Tibial artery (tissue), 4 donors: ENCODE measurements around the gene PRKAG2.

Experiments
- DNase-seq, 2 donors: peaks; one replicate each; pipeline ENCODE4 v3.0.0-alpha.2; 2019
- H3K27ac ChIP-seq, 2 donors: fragments of 200-600 bp; sonication (generic) in 1 of 2; 1 replicate in 1 of 2; 2 replicates in 1 of 2; pipeline ENCODE4 v1.5.1; 2018 to 2019; ENCODE audit warnings: mild to moderate bottlenecking in 1 of 2
- H3K27me3 ChIP-seq, 2 donors: fragments of 200-600 bp; sonication (generic) in 1 of 2; one replicate each; pipeline versions ENCODE4 v1.5.1 to v1.6.0; 2016 to 2019
- H3K36me3 ChIP-seq, 3 donors: fragments of 200-600 bp; sonication (generic) in 2 of 3; one replicate each; pipeline ENCODE4 v1.5.1; 2016 to 2019; ENCODE audit warnings: mild to moderate bottlenecking in 2 of 3
- H3K4me1 ChIP-seq, 4 donors: fragments of 200-600 bp; sonication (generic) in 2 of 4; 1 replicate in 3 of 4; 2 replicates in 1 of 4; pipeline ENCODE4 v1.5.1; 2016 to 2019
- H3K4me3 ChIP-seq, 2 donors: fragments of 200-600 bp; sonication (generic) in 1 of 2; 1 replicate in 1 of 2; 2 replicates in 1 of 2; pipeline ENCODE4 v1.5.1; 2018 to 2019; ENCODE audit warnings: mild to moderate bottlenecking in 2 of 2
- H3K9me3 ChIP-seq, 3 donors: fragments of 200-600 bp; sonication (generic) in 1 of 3; one replicate each; pipeline ENCODE4 v1.5.1; 2016 to 2019
- intact Hi-C: fragments of 100-400 bp; cut with DNase I; formaldehyde crosslinking; loops from one replicate; pipeline ENCODE4 v1.15.0; 2023; ENCODE audit warnings: low total_unique reads
- TF ChIP-seq, protein P1 (sequence below), 2 experiments: fragments of 200-600 bp in 1 of 2; fragments of 450-650 bp in 1 of 2; IDR thresholded peaks; one replicate each; pipeline ENCODE4 v1.5.1; 2017 to 2019; ENCODE audit warnings: antibody characterized with exemption in 2 of 2, mild to moderate bottlenecking in 1 of 2, moderate library complexity in 1 of 2

The PRKAG2 gene

DNA sequence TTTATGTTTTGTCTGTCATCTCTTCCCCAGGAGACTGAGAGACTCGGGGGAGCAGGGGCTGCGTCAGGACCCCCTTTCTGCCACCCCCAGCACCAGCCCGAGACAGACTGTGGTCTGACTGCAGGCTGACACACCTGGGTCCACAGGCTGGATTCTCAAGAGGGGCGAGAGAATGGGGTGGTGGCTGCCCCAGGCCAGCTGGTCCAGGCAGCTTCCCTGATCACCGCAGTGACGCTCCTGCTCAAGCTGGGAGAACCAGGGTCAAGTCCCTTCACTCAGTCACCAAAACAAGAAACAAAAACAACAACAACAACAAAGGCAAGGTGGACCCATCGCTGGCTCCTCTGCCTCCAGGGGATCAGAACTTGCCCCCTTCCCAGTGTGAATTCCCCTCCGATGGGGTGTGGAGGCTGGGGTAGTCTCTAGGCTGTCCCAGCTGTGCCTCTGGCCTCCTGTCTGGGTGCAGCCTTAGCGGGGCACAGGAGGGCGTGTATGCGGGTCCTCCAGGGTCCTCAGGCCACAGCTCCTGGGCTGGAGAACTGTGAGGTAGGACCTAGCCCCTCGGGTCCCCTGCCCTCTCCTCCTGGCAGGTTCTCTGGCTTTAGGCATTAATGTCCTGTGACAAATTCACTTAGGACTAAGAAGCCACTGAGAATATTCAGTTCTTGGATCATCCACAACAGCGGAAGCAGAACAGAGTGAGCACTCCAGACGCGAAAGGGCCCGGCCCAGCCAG, 40.6 kb downstream of the PRKAG2 start:
- Histone ChIP-seq H3K36me3 (peaks cover 0 to 11% (median 0%) of the 10 kb centered on the region in 3 donors), H3K27me3 (no peaks in the 10 kb centered on the region), H3K9me3 (no peaks in the 10 kb centered on the region), H3K27ac (no peak overlapping the region), H3K4me3 (no peak overlapping the region), H3K4me1 (no peaks in the 10 kb centered on the region)
- no peak for DNase-seq
- intact Hi-C loops, result no loop called here
- TF ChIP-seq, protein P1, sequence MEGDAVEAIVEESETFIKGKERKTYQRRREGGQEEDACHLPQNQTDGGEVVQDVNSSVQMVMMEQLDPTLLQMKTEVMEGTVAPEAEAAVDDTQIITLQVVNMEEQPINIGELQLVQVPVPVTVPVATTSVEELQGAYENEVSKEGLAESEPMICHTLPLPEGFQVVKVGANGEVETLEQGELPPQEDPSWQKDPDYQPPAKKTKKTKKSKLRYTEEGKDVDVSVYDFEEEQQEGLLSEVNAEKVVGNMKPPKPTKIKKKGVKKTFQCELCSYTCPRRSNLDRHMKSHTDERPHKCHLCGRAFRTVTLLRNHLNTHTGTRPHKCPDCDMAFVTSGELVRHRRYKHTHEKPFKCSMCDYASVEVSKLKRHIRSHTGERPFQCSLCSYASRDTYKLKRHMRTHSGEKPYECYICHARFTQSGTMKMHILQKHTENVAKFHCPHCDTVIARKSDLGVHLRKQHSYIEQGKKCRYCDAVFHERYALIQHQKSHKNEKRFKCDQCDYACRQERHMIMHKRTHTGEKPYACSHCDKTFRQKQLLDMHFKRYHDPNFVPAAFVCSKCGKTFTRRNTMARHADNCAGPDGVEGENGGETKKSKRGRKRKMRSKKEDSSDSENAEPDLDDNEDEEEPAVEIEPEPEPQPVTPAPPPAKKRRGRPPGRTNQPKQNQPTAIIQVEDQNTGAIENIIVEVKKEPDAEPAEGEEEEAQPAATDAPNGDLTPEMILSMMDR (IDR thresholded peaks at IDR 0.05), result no peak

DNA sequence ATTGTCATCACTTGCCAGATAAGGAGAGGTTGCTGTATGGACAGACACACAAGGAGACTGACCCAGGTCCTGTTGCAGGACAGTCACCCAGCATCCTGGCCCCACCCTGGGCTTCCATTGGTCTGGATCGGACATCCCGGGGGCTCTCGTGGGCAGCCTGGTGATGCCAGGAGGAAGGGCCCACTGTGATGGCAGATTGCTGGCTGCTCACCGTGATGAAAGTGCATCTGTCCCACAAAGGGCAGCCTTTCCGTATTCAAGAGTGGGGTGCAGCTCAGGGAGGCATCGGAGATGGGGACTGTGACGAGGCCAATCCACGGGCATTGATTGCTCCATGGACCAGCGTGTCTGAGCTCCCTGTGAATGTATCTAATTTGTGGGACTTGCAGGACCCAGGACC, 41.3 kb downstream of the PRKAG2 start:
- TF ChIP-seq, protein P1 (IDR thresholded peaks at IDR 0.05), result no peak
- Histone ChIP-seq H3K9me3 (no peaks in the 10 kb centered on the region), H3K4me3 (no peak overlapping the region), H3K27ac (no peak overlapping the region), H3K36me3 (peaks cover 0 to 11% (median 0%) of the 10 kb centered on the region in 3 donors), H3K27me3 (no peaks in the 10 kb centered on the region), H3K4me1 (no peaks in the 10 kb centered on the region)
- intact Hi-C loops, result no loop called here
- no peak for DNase-seq

DNA sequence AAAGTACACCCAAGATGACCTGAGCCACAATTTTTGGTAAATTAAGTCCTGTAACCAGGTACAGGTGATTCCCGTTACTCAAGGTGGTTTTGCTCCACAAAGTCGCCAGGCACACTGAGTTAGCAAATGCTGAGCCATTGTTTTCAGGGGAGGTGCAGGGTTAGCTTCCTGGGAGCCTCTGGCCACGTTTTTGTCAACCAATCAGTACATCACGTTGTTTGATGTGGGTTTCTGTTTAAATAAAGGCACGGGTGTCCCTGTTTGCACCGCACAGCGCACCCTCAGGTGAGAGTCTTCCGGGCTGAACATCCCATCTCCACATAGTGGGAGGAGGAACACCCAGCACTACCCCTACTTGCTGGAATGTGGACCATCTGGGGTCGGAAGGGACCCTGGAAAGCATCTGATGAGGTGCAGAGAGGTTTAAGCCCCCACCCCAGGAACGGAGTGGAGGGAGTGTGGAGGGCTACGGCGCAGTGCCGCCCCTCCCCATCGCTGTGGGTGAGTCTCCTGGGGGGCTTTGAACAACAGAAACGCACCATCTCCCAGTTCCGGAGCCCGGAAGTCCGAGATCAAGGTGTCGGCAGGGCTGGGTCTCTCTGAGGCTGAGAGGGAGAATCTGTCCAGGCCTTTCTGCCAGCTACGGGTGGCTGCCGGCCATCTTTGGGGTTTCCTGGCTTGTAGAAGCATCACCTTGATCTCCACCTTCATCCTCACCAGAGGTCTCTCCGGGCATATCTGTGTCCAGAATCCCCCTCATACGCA, 42.5 kb downstream of the PRKAG2 start:
- intact Hi-C loops, result no loop called here
- DNase-seq, result no peak
- H3K4me1 ChIP-seq, result no peaks in the 10 kb centered on the region

DNA sequence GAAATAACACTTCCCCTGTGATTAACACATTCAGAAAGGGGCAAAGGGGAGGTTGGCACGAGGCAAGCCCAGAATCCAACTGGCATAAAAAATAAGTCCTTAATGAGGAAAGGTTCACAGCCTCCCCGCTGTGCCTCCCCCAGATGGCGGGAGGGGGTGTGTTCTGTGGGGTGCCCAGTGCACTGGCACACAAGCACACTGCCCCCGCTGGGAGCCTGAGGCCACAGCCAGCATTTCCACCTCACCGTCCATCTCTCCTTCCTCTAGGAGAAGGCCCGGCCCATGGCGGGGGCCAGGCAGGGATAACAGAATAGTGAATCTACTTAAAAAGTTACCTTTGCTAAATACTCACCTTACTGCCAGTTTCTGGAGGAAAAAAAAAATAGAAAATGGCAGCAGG, 43.2 kb downstream of the PRKAG2 start:
- Histone ChIP-seq H3K4me3 (no peak overlapping the region), H3K27ac (no peak overlapping the region), H3K9me3 (no peaks in the 10 kb centered on the region), H3K4me1 (no peaks in the 10 kb centered on the region), H3K36me3 (peaks cover 0 to 11% (median 0%) of the 10 kb centered on the region in 3 donors), H3K27me3 (no peaks in the 10 kb centered on the region)
- no peak for DNase-seq
- TF ChIP-seq, protein P1 (IDR thresholded peaks at IDR 0.05), result no peak
- intact Hi-C loops, result no loop called here

More for the DNA sequence above, 42.5 kb downstream of the PRKAG2 start:
- Histone ChIP-seq H3K36me3 (peaks cover 0 to 11% (median 0%) of the 10 kb centered on the region in 3 donors), H3K27me3 (no peaks in the 10 kb centered on the region), H3K9me3 (no peaks in the 10 kb centered on the region), H3K4me3 (no peak overlapping the region), H3K27ac (no peak overlapping the region)
- TF ChIP-seq, protein P1 (IDR thresholded peaks at IDR 0.05), result no peak

DNA sequence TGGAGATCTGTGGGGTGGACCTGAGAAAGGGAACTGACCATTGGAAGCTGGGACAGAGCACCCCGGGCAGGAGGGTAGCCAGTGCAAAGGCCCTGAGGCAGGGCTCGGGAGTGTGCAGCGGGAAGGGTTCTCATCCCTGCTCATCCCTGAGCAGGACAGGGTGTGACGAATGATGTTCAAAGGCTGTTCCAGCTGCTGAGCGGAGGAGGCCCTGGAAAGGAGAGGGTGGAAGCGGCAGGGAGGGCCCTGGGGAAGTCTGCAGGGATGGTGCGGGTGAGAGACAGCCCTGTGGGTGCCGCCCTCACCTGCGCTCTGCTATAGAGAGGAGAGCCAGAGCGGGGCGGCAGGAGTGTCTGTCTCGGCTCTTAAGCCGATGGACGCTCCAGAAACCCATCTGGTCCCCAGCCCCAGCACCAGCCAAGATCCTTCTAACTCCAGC, 43.7 kb downstream of the PRKAG2 start:
- TF ChIP-seq, protein P1 (IDR thresholded peaks at IDR 0.05), result no peak
- H3K4me3 ChIP-seq, result no peak overlapping the region
- intact Hi-C loops, result no loop called here
- H3K27ac ChIP-seq, result no peak overlapping the region
- DNase-seq, result no peak
- H3K9me3 ChIP-seq, result no peaks in the 10 kb centered on the region
- no peaks in the 10 kb centered on the region for H3K27me3 ChIP-seq
- H3K36me3 ChIP-seq, result peaks cover 0 to 11% (median 0%) of the 10 kb centered on the region in 3 donors
- no peaks in the 10 kb centered on the region for H3K4me1 ChIP-seq
